Measurements from ENCODE around the gene NUP153. TPM values are rescaled to one million over a fixed set of nuclear protein-coding genes. Genes with fewer than 3 reads are reported as not detected.
A peak's percentile ranks its signal among the peaks of the same experiment; 100 is the strongest.

NUP153 gene
- total and polyA plus RNA-seq, 2 of the 8 experiments (the other 6 are each of a cell fraction or from before 2014, with no cell fraction given) = 47.0 to 84.8 TPM

DNA sequence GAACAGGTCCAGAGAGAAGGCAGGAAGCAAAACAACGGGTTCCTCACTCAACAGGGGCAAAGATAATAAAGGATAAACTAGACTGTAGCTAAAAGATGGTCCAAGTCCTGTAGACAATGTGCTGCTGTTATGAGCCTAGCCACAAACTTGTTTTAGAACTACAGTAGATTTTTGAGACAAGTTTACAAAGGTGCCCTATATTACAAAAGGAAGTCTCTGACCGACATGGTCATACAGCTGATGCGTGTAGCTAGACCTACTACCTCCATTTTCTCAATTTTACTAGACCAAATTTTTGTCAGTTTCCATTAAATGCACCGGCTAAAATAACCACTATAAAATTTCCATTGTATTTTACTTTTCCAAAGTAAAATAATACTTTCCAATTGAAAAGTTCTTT lies 94.7 kb downstream of the NUP153 start:
- Histone ChIP-seq H3K27ac (ENCODE audit: low read depth, low read length) (no peak overlapping the region), H2BK12ac (ENCODE audit: low read depth, low read length) (no peak overlapping the region), H3K23me2 (ENCODE audit: low read depth, low read length) (no peaks in the 10 kb centered on the region), H3K79me2 (ENCODE audit: control insufficient read depth in 1 of 2, insufficient read depth in 2 of 2, low read length in 2 of 2) (no peaks in the 10 kb centered on the region), H2AK5ac (ENCODE audit: low read depth, low read length) (no peak overlapping the region), H3K4ac (replicated peaks; ENCODE audit: insufficient read length, low read depth, low read length) (no peak overlapping the region), H3K4me1 (replicated peaks in 1 of 4; ENCODE audit: control insufficient read depth in 3 of 4, insufficient read depth in 4 of 4, low read length in 3 of 4) (no peaks in the 10 kb centered on the region), H2BK120ac (replicated peaks; ENCODE audit: low read depth, low read length) (no peak overlapping the region), H3K4me2 (ENCODE audit: insufficient read depth in 1 of 2, low read depth in 2 of 2, low read length in 2 of 2) (no peak overlapping the region), H2AFZ (ENCODE audit: low read length) (no peak overlapping the region), H4K8ac (ENCODE audit: extremely low read depth, insufficient read depth, low read length) (no peak overlapping the region), H4K91ac (replicated peaks; ENCODE audit: insufficient read length, low read length) (no peak overlapping the region), H3K9ac (replicated peaks in 1 of 4; ENCODE audit: extremely low read depth in 1 of 4, low read depth in 3 of 4, low read length in 3 of 4) (no peak overlapping the region), H3K18ac (ENCODE audit: extremely low read depth, low read length) (no peak overlapping the region), H2BK15ac (ENCODE audit: low read length) (no peak overlapping the region), H3K14ac (ENCODE audit: insufficient read length) (no peak overlapping the region), H3K23ac (ENCODE audit: insufficient read length) (no peak overlapping the region), H3K4me3 (ENCODE audit: extremely low read depth in 1 of 4, insufficient read depth in 2 of 4, low read depth in 3 of 4, low read length in 4 of 4) (no peak overlapping the region), H4K20me1 (replicated peaks in 1 of 2; ENCODE audit: control insufficient read depth in 1 of 2, insufficient read depth in 2 of 2, low read length in 2 of 2) (peaks cover 0 to 2% of the 10 kb centered on the region in 2 experiments), H2BK5ac (ENCODE audit: low read depth, low read length) (no peak overlapping the region), H3K36me3 (ENCODE audit: control insufficient read depth in 2 of 4, insufficient read depth in 4 of 4, low read length in 3 of 4) (peaks cover 3 to 26% (median 15%) of the 10 kb centered on the region in 4 experiments; a peak in 5 of 8 replicates), H3K56ac (replicated peaks; ENCODE audit: insufficient read length, low read depth, low read length) (no peak overlapping the region), H2BK20ac (ENCODE audit: low read length) (no peak overlapping the region), H4K5ac (ENCODE audit: insufficient read length, low read depth, low read length) (no peak overlapping the region), H3K79me1 (ENCODE audit: low read depth, low read length) (no peaks in the 10 kb centered on the region), H3K9me3 (ENCODE audit: insufficient read depth in 2 of 2, low read depth in 1 of 2, low read length in 1 of 2) (no peaks in the 10 kb centered on the region), H3K27me3 (replicated peaks in 1 of 4; ENCODE audit: control insufficient read depth in 3 of 4, extremely low read depth in 1 of 4, insufficient read depth in 3 of 4, low read length in 3 of 4) (no peaks in the 10 kb centered on the region)
- POLR2A ChIA-PET (ENCODE audit: partially characterized antibody) = interaction anchor here (1.0 to 1.9 kb wide), 4 partner anchors 9 to 14 kb away, joined by 3 to 10 read pairs (median 4); partner anchors contain the start of gene FAM8A1
- CTCF ChIA-PET (ENCODE audit: partially characterized antibody) = interaction anchor here (0.6 to 1.0 kb wide), 2 partner anchors 11 to 50 kb away, joined by 3 to 4 read pairs; no protein-coding TSS in a partner anchor
- TF ChIP-seq POLR2AphosphoS5 (IDR thresholded peaks at IDR 0.05; ENCODE audit: low read depth, low read length) (peak; percentile 9; the same call in 1 of the 2 replicates), SIRT6 (IDR thresholded peaks at IDR 0.05; ENCODE audit: low read length) (no peak)
- FAIRE-seq (no peak), DNase-seq (ENCODE audit: low read depth in 1 of 2, low spot score in 2 of 2) (no peak)
- 94% methylated on average over 4 of the region's 4 CpGs; no CpG with 5 or more reads in 1 of the 2 experiments for WGBS, 2 experiments (ENCODE audit: extremely low coverage in 1 of 2, insufficient coverage in 1 of 2, insufficient read length in 1 of 2, insufficient replicate concordance in 2 of 2, low coverage in 1 of 2, low lambda C conversion rate in 2 of 2, missing lambda C conversion rate in 1 of 2)
